Natural killer cell treated with Interleukin-12 subunit alpha and Interleukin-12 subunit beta and Interleukin-15 and Interleukin-18, amount 100 ng/mL, for 72 hours (primary cell): ENCODE measurements around the gene MTRFR. TPM values are rescaled to one million over a fixed set of nuclear protein-coding genes. Genes with fewer than 3 reads are reported as not detected.

Experiments used
- ATAC-seq, 2 donors: fragments of 150-1000 bp; cut with Tn5 transposase in 1 of 2; sonication (Bioruptor Pico), chemical (Tn5 transposase) in 1 of 2; 2 replicates each; pipeline ENCODE4 v1.10.0; 2021
- DNase-seq: peaks from one replicate; pipeline ENCODE4 v3.0.0; 2022; ENCODE audit warnings: low spot score
- H3K27ac Mint-ChIP-seq, 2 donors: 1 replicate in 1 of 2; 2 replicates in 1 of 2; pipeline ENCODE4 v1.8.0; 2022; ENCODE audit warnings: mixed read lengths in 2 of 2, mild to moderate bottlenecking in 1 of 2, moderate library complexity in 1 of 2
- H3K27me3 Mint-ChIP-seq, 2 donors: 1 replicate in 1 of 2; 2 replicates in 1 of 2; pipeline ENCODE4 v1.8.0; 2022; ENCODE audit warnings: mixed read lengths in 2 of 2
- H3K36me3 Mint-ChIP-seq: one replicate; pipeline ENCODE4 v1.8.0; 2022; ENCODE audit warnings: mixed read lengths
- H3K4me1 Mint-ChIP-seq, 2 donors: 1 replicate in 1 of 2; 2 replicates in 1 of 2; pipeline ENCODE4 v1.8.0; 2022; ENCODE audit warnings: low read depth in 2 of 2, mixed read lengths in 2 of 2, mild to moderate bottlenecking in 1 of 2
- H3K4me3 Mint-ChIP-seq: one replicate; pipeline ENCODE4 v1.8.0; 2022; ENCODE audit warnings: mixed read lengths
- H3K9me3 Mint-ChIP-seq: 2 replicates; pipeline ENCODE4 v1.8.0; 2022; ENCODE audit warnings: mixed read lengths
- total RNA-seq, 2 donors: library from RNA; stranded (reverse); gene quantifications; one replicate each; pipeline ENCODE4 v1.2.3, GENCODE V29; 2022

Gene MTRFR
- total RNA-seq, 2 donors from 2014 or later, result 17.9 to 37.6 TPM

- no peak overlapping the region for H3K27ac Mint-ChIP-seq
- no peak for ATAC-seq
- H3K27me3 Mint-ChIP-seq, result no peaks in the 10 kb centered on the region
- peaks cover 30% of the 10 kb centered on the region for H3K36me3 Mint-ChIP-seq
- H3K9me3 Mint-ChIP-seq, result no peaks in the 10 kb centered on the region
- H3K4me1 Mint-ChIP-seq, result peaks cover 0 to 2% of the 10 kb centered on the region in 2 donors
- no peak overlapping the region for H3K4me3 Mint-ChIP-seq
- no peak for DNase-seq
These were observed 60.0 kb downstream of the MTRFR start for GRCh38 chr12:123293178-123293760.

- DNase-seq, result no peak
- H3K27me3 Mint-ChIP-seq, result no peaks in the 10 kb centered on the region
- no peaks in the 10 kb centered on the region for H3K4me1 Mint-ChIP-seq
- no peak overlapping the region for H3K4me3 Mint-ChIP-seq
- no peak overlapping the region for H3K27ac Mint-ChIP-seq
- no peak for ATAC-seq
- H3K9me3 Mint-ChIP-seq, result no peaks in the 10 kb centered on the region
- peaks cover 30% of the 10 kb centered on the region for H3K36me3 Mint-ChIP-seq
These were observed 71.9 kb downstream of the MTRFR start for GRCh38 chr12:123305136-123305535.

- DNase-seq (no peak), ATAC-seq (no peak)
- no peaks in the 10 kb centered on the region for H3K4me1 Mint-ChIP-seq
- peaks cover 28% of the 10 kb centered on the region for H3K36me3 Mint-ChIP-seq
- H3K9me3 Mint-ChIP-seq, result no peaks in the 10 kb centered on the region
- H3K4me3 Mint-ChIP-seq, result no peak overlapping the region
- H3K27ac Mint-ChIP-seq, result no peak overlapping the region
- no peaks in the 10 kb centered on the region for H3K27me3 Mint-ChIP-seq
These were observed 73.0 kb downstream of the MTRFR start for GRCh38 chr12:123306200-123306599.

Other genes starting within 250 kb of the MTRFR start
- 1 to 10 TPM; 2.0 to 3.1 TPM for gene PITPNM2, start 82.3 kb upstream of the MTRFR start, total RNA-seq
- 100 to 1,000 TPM in 1 of 2 donors, 10 to 100 TPM in 1; 50.1 to 117 TPM for gene MPHOSPH9, start 295 bp upstream of the MTRFR start, total RNA-seq
- gene CDK2AP1, start 38.4 kb downstream of the MTRFR start, total RNA-seq, result 10 to 100 TPM; 22.4 to 32.0 TPM
- 10 to 100 TPM; 44.8 to 49.0 TPM for gene SBNO1, start 131.4 kb downstream of the MTRFR start, total RNA-seq
- 10 to 100 TPM; 67.2 to 95.6 TPM for gene KMT5A, start 150.7 kb downstream of the MTRFR start, total RNA-seq
- gene RILPL2, start 203.2 kb downstream of the MTRFR start, total RNA-seq, result 10 to 100 TPM in 1 of 2 donors, 1 to 10 TPM in 1; 9.7 to 12.2 TPM
- 10 to 100 TPM; 27.3 to 36.9 TPM for gene SNRNP35, start 224.7 kb downstream of the MTRFR start, total RNA-seq